GM19372 (cell line): ENCODE results near the gene RPL10A.
A peak's percentile ranks its signal among the peaks of the same experiment; 100 is the strongest.
"Not testable (repeated sequence)": the region's sequence is repeated elsewhere in the genome, so short reads cannot be mapped to it uniquely, and the experiment has no call there.

ENCODE experiments used
- ATAC-seq: cut with Tn5 transposase; IDR thresholded peaks from one replicate; pipeline ENCODE4 v1.9.1; 2021; ENCODE audit warnings: mild to moderate bottlenecking, low read depth, moderate library complexity; ENCODE audit not compliant: unreplicated experiment

RPL10A gene

DNA sequence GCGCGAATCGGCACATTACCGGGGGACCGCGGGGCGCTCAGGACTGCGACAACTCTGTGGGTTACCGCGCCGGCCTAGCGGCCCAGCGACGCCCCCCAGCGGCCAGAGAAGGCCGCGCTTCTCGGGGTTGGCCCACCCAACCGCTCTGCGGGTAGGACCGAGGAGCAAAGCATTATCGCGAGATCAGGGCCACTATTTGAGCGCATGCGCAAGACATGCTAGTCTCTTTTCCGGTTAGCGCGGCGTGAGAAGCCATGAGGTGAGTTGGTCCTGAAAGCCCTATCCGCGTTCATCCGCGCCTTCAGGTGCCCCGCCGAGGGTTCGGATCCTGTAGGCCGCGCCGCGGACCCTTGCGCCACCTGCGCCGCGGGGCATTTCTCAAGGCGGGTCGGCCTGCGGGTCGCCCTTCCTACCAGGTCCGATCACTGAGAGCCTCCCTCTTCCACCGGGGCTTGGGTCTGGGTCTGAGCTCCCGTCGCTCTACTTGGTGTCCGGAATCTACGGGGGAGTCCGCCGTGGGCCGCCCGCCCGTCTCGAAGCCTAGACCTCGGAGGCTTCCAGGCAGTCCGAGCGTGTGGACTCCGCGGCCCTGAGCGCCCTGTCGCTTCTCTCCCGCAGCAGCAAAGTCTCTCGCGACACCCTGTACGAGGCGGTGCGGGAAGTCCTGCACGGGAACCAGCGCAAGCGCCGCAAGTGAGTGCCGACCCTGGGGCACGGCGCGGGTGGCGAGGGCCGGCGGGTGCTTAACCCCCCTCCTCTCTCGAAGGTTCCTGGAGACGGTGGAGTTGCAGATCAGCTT lies at the start of gene RPL10A:
TSS of gene RPL10A (plus strand) at position 221 of the 799 bp plus-strand sequence. CDS start at position 255, 34 bp downstream.
- ATAC-seq, result peak; percentile 83

- ATAC-seq, result no peak
These were observed 48.8 kb upstream of the RPL10A start for GRCh38 chr6:35419417-35419816.

- ATAC-seq, result no peak
These were observed 48.2 kb upstream of the RPL10A start for GRCh38 chr6:35419961-35420360.

GRCh38 chr6:35425284-35425683 lies 42.9 kb upstream of the RPL10A start:
- no peak for ATAC-seq

DNA sequence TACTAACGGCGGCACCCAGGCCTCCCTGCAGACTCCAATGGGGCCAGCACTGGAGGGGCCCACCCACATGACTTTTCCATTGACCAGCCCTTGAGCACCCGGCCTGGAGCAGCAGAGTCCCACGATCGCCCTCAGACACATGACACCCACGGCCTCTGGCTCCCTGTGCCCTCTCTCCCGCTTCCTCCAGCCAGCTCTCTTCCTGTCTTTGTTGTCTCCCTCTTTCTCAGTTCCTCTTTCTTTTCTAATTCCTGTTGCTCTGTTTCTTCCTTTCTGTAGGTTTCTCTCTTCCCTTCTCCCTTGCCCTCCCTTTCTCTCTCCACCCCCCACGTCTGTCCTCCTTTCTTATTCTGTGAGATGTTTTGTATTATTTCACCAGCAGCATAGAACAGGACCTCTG lies 42.1 kb upstream of the RPL10A start:
- no peak for ATAC-seq

GRCh38 chr6:35427435-35427834 lies 40.8 kb upstream of the RPL10A start:
- no peak for ATAC-seq

- ATAC-seq, result no peak
These were observed 40.3 kb upstream of the RPL10A start for GRCh38 chr6:35427851-35428321.

- ATAC-seq, result no peak
These were observed 39.6 kb upstream of the RPL10A start for GRCh38 chr6:35428421-35429149.

- no peak for ATAC-seq
These were observed 38.7 kb upstream of the RPL10A start for GRCh38 chr6:35429463-35429862.

GRCh38 chr6:35432291-35432690 lies 35.9 kb upstream of the RPL10A start:
- no peak for ATAC-seq

GRCh38 chr6:35432702-35433101 lies 35.5 kb upstream of the RPL10A start:
- not testable (repeated sequence) for ATAC-seq

GRCh38 chr6:35435074-35435837 lies 32.9 kb upstream of the RPL10A start:
- no peak for ATAC-seq

GRCh38 chr6:35436071-35436857 lies 31.9 kb upstream of the RPL10A start:
- ATAC-seq, result no peak

- not testable (repeated sequence) for ATAC-seq
These were observed 29.7 kb upstream of the RPL10A start for GRCh38 chr6:35438378-35439065.

DNA sequence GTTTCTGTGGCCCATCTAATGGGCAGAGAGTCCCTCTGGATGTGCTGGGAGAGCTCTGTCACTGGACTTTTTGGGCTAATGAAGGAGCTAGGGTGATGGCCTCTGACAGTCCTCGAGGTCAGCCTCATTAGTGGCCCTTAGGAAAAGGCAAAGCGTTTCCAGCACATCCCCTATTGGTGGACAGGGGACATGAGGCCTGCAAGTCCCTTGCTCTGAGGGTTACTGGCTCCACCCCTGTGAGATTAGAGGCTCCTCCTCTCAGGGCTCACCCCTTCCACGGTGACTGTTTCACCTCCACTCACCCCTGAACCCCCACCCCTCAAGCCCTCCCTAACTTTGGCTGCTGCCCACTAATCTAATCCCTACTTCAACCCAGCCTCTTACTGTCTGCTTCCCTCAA lies 28.9 kb upstream of the RPL10A start:
- ATAC-seq, result no peak

DNA sequence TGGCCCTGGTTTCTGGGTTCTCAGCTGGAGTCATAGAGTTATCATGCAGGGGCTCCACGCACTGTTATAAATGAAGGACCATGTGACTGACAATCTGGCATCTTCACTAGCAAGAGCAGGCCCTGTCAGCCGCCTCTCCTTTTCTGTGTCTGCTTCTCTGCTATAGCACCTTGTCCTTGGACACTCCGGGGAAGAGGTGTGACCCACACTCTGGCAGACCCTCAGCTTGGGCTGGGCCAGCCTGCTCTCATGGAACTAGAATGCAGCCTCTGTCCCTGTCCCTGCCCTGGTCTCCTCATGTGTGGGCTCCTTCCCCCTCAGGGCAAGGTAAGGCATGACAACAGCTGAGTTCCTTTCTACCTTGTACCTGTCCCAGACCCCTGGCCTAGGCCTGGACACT lies 27.0 kb upstream of the RPL10A start:
- no peak for ATAC-seq

- no peak for ATAC-seq
These were observed 26.6 kb upstream of the RPL10A start for GRCh38 chr6:35441642-35442041.

- ATAC-seq, result no peak
These were observed 25.5 kb upstream of the RPL10A start for GRCh38 chr6:35442693-35443092.

- ATAC-seq, result no peak
These were observed 24.7 kb upstream of the RPL10A start for GRCh38 chr6:35443341-35444030.
